Kidney epithelial cell (primary cell): ENCODE measurements around the gene KRTAP1-1. TPM values are rescaled to one million over a fixed set of nuclear protein-coding genes. Genes with fewer than 3 reads are reported as not detected.
"Not testable (repeated sequence)": the region's sequence is repeated elsewhere in the genome, so short reads cannot be mapped to it uniquely, and the experiment has no call there.

Source experiments
- DNase-seq: peaks from one replicate; pipeline ENCODE4 v3.0.0-alpha.2; 2010; ENCODE audit warnings: low read depth
- H3K27me3 ChIP-seq: 2 replicates; pipeline ENCODE4 v1.6.0; 2011; ENCODE audit warnings: low read length; ENCODE audit not compliant: control insufficient read depth, insufficient read depth
- H3K36me3 ChIP-seq: 2 replicates; pipeline ENCODE4 v1.5.1; 2011; ENCODE audit warnings: low read length; ENCODE audit not compliant: control insufficient read depth, insufficient read depth
- H3K4me3 ChIP-seq: 2 replicates; pipeline ENCODE4 v1.5.1; 2011; ENCODE audit warnings: low read depth, mild to moderate bottlenecking, control low read depth, low read length
- CTCF ChIP-seq: IDR thresholded peaks from 2 replicates; pipeline ENCODE4 v1.5.1; 2011; ENCODE audit warnings: mild to moderate bottlenecking, moderate library complexity, low read length, control low read depth, inconsistent platforms; ENCODE audit not compliant: insufficient read depth, poor library complexity, severe bottlenecking
- total RNA-seq: library from RNA; depleted of rRNA; stranded (reverse); fragments of >200 nt; gene quantifications from 2 replicates; pipeline ENCODE4 v1.2.3, GENCODE V29; 2015

KRTAP1-1 gene
- total RNA-seq, 1 donor from 2014 or later: not detected

- Histone ChIP-seq H3K27me3 (no peaks in the 10 kb centered on the region), H3K4me3 (no peak overlapping the region), H3K36me3 (no peaks in the 10 kb centered on the region)
- TF ChIP-seq CTCF: no peak
- no peak for DNase-seq
Observed at GRCh38 chr17:41037853-41038350, 3.3 kb downstream of the KRTAP1-1 start.

GRCh38 chr17:41034346-41034935 lies 6.8 kb downstream of the KRTAP1-1 start, which contains the start of gene KRTAP1-3:
Gene KRTAP1-3 (minus strand): TSS chr17:41034874. CDS start chr17:41034821, 53 bp downstream.
- not testable (repeated sequence) for DNase-seq, H3K36me3 ChIP-seq, H3K27me3 ChIP-seq, H3K4me3 ChIP-seq

GRCh38 chr17:41029633-41030245 lies 11.5 kb downstream of the KRTAP1-1 start, which contains the start of gene KRTAP1-4:
Gene KRTAP1-4 (minus strand): TSS chr17:41030195. CDS start chr17:41030078, 117 bp downstream.
- no peak for DNase-seq
- no peak for TF ChIP-seq CTCF
- H3K36me3 ChIP-seq: no peaks in the 10 kb centered on the region
- no peak within 1 kb of the TSS for H3K4me3 ChIP-seq
- no peaks in the 10 kb centered on the region for H3K27me3 ChIP-seq

- no peak for DNase-seq
- Histone ChIP-seq H3K27me3 (no peaks in the 10 kb centered on the region), H3K4me3 (no peak within 1 kb of the TSS), H3K36me3 (no peaks in the 10 kb centered on the region)
- TF ChIP-seq CTCF: no peak
Observed at GRCh38 chr17:41026715-41027471, 14.4 kb downstream of the KRTAP1-1 start, which contains the start of gene KRTAP1-5. Gene KRTAP1-5 (minus strand): TSS chr17:41027208. CDS start chr17:41027155, 53 bp downstream.

- TF ChIP-seq CTCF: no peak
- H3K27me3 ChIP-seq: no peaks in the 10 kb centered on the region
- H3K36me3 ChIP-seq: no peaks in the 10 kb centered on the region
- DNase-seq: no peak
- H3K4me3 ChIP-seq: no peak overlapping the region
Observed at GRCh38 chr17:41024697-41025096, 16.6 kb downstream of the KRTAP1-1 start.

GRCh38 chr17:41020336-41020735 lies 20.9 kb downstream of the KRTAP1-1 start:
- no peak overlapping the region for H3K4me3 ChIP-seq
- H3K27me3 ChIP-seq: no peaks in the 10 kb centered on the region
- no peak for DNase-seq
- TF ChIP-seq CTCF: no peak
- no peaks in the 10 kb centered on the region for H3K36me3 ChIP-seq
